Omental fat pad (tissue), 4 donors: ENCODE data around the gene FAIM2. TPM values are rescaled to one million over a fixed set of nuclear protein-coding genes. Genes with fewer than 3 reads are reported as not detected.

Experiments
- ATAC-seq: fragments of 150-250 bp; one replicate; pipeline ENCODE4 v1.9.1; 2016; ENCODE audit warnings: mild to moderate bottlenecking, moderate library complexity; ENCODE audit not compliant: low FRiP score
- DNase-seq: peaks from one replicate; pipeline ENCODE4 v3.0.0-alpha.2; 2019; ENCODE audit warnings: low spot score
- total RNA-seq, 4 donors: library from RNA; depleted of rRNA; stranded (reverse); fragments of >200 nt; gene quantifications; one replicate each; pipeline ENCODE4 v1.1.0, GENCODE V29; 2016
- TF ChIP-seq, protein P1 (sequence below), 3 donors: fragments of 450-650 bp; IDR thresholded peaks; one replicate each; pipeline ENCODE4 v1.5.1; 2016 to 2017; ENCODE audit warnings: antibody characterized with exemption in 3 of 3, mild to moderate bottlenecking in 3 of 3, moderate library complexity in 2 of 3

Gene FAIM2
- total RNA-seq, 4 donors from 2014 or later, result 0.36 to 6.1 (median 3.1) TPM

DNA sequence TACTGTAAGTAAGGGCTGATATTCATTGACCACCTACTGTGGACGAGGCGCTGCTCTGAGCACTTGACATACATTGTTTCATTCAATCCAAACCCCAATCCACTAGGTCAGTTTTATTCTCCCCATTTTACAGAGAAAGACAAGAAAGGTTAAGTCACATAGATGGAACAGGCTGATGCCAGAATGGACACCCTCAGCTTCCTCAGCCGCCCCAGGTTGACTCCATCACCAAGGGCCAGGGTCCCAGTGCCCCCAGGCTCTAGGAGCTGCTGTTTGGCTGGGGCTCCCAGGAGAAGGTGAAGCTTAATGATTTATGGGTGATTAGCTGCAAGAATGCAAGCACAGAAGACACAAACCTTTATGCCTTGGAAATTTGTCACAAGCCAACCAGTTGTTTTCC is 46.2 kb upstream of the FAIM2 start:
- DNase-seq, result no peak
- no peak for ATAC-seq
- TF ChIP-seq, protein P1, sequence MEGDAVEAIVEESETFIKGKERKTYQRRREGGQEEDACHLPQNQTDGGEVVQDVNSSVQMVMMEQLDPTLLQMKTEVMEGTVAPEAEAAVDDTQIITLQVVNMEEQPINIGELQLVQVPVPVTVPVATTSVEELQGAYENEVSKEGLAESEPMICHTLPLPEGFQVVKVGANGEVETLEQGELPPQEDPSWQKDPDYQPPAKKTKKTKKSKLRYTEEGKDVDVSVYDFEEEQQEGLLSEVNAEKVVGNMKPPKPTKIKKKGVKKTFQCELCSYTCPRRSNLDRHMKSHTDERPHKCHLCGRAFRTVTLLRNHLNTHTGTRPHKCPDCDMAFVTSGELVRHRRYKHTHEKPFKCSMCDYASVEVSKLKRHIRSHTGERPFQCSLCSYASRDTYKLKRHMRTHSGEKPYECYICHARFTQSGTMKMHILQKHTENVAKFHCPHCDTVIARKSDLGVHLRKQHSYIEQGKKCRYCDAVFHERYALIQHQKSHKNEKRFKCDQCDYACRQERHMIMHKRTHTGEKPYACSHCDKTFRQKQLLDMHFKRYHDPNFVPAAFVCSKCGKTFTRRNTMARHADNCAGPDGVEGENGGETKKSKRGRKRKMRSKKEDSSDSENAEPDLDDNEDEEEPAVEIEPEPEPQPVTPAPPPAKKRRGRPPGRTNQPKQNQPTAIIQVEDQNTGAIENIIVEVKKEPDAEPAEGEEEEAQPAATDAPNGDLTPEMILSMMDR (IDR thresholded peaks at IDR 0.05), result no peak

DNA sequence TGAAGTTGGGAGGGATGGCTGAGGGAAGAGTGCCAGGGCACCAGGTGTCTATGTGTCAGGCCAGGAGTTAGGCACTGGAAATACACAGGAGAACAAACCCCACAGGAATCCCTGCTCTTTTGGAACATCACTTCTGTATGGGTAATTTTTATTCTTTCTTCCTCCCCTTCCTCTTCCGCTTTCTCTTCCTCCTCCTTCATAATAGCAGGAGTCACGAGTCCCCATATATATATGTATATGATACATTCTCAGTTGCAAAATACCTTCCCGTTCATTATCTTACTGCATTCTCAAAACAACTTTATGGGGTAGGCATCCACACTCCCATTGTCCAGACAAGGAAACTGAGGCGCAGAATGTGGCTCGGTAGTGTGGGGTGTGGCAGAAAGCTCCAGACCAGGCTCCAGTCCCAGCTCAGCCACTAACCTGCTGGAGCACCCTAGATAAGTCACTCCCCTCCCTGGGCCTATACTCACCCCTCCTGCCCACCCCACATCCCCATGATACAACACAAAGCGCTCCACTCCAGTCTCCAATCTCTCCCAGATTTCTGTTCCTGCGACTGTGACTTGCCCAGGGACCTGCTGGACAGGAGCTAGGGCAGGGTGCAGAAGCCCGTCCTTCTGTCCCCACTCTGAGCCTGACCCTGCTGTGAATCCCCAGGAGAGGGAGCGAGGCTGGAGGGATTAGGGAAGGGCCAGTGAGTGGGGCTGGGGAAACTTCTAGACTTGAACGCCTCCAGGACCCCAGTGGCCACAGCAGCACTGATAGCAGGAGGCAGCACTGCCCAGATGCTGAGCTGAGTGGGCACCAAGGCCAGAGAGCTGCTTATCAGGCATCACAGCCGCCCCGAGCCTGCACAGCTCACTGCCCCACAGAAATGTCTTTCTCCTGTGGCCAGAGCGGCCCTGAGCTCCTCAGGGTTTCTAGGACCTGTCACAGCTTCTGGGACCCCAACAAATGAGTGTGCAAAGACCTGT is 45.5 kb upstream of the FAIM2 start:
- no peak for DNase-seq
- ATAC-seq, result no peak

DNA sequence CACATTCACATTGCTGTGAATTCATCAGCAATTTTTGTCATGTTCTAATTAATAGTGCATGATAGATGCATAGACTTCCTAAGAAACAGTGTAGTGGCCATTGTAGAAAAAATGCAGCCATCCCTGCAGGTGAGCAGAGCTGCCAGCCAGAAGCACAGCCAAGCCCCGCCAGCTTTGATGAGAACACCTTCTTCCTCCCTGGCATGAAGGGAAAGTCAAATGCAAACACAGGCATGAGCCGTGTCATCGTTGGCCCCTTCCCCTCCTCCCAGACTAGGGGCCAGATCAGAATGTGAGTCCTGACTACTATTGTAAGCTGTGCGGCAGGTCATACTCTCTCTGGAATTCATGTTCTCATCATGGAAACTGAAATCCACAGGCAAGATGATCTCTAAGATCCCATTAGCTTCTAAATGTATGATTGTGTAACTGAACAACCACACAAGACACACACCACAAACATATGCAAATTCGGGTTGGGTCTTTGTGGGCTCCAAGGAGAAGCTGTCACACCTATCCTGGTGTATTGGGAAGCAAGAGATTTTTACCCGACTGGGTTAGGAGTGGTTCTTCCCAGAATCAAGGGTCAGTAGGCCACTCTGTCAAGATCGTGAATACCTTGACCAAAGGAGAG is 44.0 kb upstream of the FAIM2 start:
- ATAC-seq (no peak), DNase-seq (no peak)
- TF ChIP-seq, protein P1 (IDR thresholded peaks at IDR 0.05), result no peak

More for the DNA sequence above, 45.5 kb upstream of the FAIM2 start:
- TF ChIP-seq, protein P1 (IDR thresholded peaks at IDR 0.05), result no peak

DNA sequence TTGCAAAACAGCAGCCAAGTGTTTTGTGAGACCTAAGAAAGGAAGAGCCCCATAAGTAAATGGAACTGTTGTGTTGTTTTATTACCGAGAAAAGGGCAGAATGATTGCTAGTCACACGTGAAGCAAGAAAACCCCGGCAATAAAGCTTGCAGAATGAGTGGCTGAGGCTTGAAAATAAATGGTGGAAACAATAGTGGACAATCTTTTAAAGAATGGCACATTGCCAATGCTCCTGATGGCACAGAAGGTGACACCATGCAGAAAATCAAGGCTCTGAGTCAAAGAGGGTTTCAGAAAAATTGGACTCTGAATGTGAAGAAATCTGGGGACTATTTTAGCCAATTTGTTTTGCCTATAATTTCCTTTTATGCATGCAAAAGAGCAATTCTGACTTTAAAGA is 42.8 kb upstream of the FAIM2 start:
- TF ChIP-seq, protein P1 (IDR thresholded peaks at IDR 0.05), result no peak
- DNase-seq, result no peak
- no peak for ATAC-seq

DNA sequence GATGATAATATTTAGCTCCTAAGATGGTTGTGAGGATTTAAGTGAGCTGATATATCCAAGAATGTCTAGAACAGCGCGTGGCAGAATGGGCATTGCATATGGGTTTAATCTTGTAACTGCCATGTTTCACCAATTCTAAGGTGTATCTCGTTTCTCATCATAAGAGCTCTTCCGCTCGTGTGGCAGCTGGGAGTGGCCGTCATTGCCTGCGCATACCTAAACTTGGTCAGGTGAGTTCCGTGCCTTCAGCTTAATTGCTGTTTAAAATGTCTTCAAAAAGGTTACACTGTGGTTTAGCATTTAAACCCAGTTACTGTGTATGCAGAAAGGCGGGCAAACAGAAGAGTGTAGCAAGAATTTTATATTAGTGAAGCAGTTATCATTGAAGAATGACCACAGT is 42.4 kb upstream of the FAIM2 start:
- no peak for DNase-seq
- no peak for ATAC-seq
- TF ChIP-seq, protein P1 (IDR thresholded peaks at IDR 0.05), result no peak

DNA sequence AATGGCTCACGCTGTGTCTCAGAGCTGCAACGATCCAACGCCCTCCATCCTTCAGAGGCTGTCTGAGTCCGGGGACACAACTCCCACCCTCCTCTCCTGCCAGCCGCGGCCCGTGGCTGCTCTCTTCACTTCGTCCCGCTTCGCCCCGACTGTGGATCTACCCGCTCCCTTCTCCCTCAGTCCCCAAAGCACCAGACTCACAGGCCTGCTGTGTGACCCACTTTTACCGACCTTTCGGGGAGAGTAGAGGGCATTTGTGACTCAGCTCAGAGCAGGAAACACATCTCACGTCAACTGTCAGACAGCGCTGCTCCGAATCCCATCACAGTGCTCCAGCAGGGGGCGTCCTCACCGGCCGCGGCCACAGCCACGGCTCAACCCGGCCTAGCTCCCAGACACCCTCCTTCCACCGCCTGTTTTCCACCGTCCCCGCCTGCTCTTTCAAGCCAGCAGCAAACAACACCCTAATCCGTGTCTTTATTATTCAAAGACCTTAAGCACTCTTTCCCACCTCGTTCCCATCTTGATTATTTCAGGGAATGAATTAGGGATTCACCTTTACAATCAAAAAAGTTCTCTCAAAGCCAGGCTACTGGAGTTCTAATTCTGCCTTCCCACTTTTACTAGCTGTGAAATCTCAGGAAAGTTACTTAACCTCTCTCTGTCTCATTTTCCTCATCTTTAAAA is 41.8 kb upstream of the FAIM2 start:
- TF ChIP-seq, protein P1 (IDR thresholded peaks at IDR 0.05), result peak in 2 of 3 donors; percentile 17 to 67
- DNase-seq (peak; percentile 78), ATAC-seq (peak; percentile 97)
